ENCODE results near the gene OR52H1.

- TF ChIP-seq, protein P1, sequence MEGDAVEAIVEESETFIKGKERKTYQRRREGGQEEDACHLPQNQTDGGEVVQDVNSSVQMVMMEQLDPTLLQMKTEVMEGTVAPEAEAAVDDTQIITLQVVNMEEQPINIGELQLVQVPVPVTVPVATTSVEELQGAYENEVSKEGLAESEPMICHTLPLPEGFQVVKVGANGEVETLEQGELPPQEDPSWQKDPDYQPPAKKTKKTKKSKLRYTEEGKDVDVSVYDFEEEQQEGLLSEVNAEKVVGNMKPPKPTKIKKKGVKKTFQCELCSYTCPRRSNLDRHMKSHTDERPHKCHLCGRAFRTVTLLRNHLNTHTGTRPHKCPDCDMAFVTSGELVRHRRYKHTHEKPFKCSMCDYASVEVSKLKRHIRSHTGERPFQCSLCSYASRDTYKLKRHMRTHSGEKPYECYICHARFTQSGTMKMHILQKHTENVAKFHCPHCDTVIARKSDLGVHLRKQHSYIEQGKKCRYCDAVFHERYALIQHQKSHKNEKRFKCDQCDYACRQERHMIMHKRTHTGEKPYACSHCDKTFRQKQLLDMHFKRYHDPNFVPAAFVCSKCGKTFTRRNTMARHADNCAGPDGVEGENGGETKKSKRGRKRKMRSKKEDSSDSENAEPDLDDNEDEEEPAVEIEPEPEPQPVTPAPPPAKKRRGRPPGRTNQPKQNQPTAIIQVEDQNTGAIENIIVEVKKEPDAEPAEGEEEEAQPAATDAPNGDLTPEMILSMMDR (conservative IDR thresholded peaks at IDR 0.05; ENCODE audit: low read depth, low read length): no peak
- TF ChIP-seq EZH2phosphoT487 (IDR thresholded peaks at IDR 0.05; ENCODE audit: borderline replicate concordance, low read length) (no peak), EZH2 (IDR thresholded peaks at IDR 0.05; ENCODE audit: low read length, unreplicated experiment) (no peak)
Observed at GRCh38 chr11:5592615-5593014, 44.3 kb upstream of the OR52H1 start.

Data from PC-3 (cell line).